Measurements from ENCODE around the gene CYP19A1. TPM values are rescaled to one million over a fixed set of nuclear protein-coding genes. Genes with fewer than 3 reads are reported as not detected.

Gene CYP19A1
- total RNA-seq, 6 experiments from 2014 or later = 0.57 TPM; not detected in 5

DNA sequence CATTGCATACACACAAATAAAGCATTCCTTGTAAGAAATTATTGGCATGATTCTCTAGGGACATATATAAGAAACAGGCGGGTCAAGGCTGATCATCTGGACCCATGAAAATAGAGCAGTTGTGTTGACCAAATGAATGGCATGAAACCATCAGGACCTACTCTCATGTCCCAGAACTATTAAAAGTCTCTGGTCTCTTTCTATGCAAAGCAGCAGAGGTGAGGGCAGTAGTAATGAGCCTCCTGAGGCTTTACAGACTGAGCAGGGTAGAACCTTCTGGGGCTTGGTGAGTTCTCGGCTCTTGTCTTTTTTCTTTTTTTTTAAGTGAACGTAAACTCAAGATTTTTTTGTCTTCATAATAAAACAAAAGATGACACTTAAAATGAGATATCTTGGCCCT lies 12.3 kb upstream of the CYP19A1 start:
- no peak overlapping the region for H3K27ac Mint-ChIP-seq
- peaks cover 30% of the 10 kb centered on the region for H3K27me3 Mint-ChIP-seq (ENCODE audit: insufficient read depth)
- TF ChIP-seq, protein P1, sequence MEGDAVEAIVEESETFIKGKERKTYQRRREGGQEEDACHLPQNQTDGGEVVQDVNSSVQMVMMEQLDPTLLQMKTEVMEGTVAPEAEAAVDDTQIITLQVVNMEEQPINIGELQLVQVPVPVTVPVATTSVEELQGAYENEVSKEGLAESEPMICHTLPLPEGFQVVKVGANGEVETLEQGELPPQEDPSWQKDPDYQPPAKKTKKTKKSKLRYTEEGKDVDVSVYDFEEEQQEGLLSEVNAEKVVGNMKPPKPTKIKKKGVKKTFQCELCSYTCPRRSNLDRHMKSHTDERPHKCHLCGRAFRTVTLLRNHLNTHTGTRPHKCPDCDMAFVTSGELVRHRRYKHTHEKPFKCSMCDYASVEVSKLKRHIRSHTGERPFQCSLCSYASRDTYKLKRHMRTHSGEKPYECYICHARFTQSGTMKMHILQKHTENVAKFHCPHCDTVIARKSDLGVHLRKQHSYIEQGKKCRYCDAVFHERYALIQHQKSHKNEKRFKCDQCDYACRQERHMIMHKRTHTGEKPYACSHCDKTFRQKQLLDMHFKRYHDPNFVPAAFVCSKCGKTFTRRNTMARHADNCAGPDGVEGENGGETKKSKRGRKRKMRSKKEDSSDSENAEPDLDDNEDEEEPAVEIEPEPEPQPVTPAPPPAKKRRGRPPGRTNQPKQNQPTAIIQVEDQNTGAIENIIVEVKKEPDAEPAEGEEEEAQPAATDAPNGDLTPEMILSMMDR (IDR thresholded peaks at IDR 0.05) = no peak
- H3K4me3 Mint-ChIP-seq = no peak overlapping the region
- DNase-seq = no peak
- no peaks in the 10 kb centered on the region for H3K9me3 Mint-ChIP-seq
- no peaks in the 10 kb centered on the region for H3K36me3 Mint-ChIP-seq (ENCODE audit: low read depth)
- no peaks in the 10 kb centered on the region for H3K4me1 Mint-ChIP-seq (ENCODE audit: low read depth)

DNA sequence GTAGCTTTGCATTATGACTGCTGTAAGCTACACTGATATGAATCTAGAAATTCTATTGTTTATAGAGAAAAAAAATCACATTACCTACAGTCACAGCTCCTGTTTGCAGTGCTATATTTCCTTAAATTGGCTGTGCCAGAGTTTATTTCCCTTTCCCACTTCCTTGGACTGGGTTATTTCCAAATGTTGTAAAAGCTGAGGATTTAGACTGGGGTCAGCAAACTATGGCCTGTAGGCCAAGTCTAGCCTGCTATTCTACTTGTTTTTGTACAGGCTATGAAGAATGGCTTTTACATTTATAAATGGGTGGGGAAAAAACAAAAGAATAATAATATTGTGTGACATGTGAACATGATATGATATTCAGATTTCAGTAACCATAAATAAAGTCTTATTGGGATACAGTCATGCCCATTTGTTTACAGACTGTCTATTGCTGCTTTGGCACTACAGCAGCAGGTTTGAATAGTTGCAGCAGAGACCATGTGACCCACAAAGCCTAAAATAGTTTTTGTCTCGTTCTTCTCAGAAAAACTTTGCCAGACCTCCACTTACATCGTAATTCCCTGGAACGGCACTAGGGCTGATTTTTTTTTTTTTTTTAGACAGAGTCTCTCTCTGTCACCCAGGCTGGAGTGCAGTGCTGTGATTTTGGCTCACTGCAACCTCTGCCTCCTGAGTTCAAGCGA lies 10.9 kb upstream of the CYP19A1 start:
- no peak for DNase-seq
- TF ChIP-seq, protein P1 (IDR thresholded peaks at IDR 0.05) = no peak
- Mint-ChIP-seq H3K4me1 (ENCODE audit: low read depth) (no peaks in the 10 kb centered on the region), H3K27ac (no peak overlapping the region), H3K36me3 (ENCODE audit: low read depth) (no peaks in the 10 kb centered on the region), H3K4me3 (no peak overlapping the region), H3K27me3 (ENCODE audit: insufficient read depth) (peaks cover 40% of the 10 kb centered on the region), H3K9me3 (no peaks in the 10 kb centered on the region)

DNA sequence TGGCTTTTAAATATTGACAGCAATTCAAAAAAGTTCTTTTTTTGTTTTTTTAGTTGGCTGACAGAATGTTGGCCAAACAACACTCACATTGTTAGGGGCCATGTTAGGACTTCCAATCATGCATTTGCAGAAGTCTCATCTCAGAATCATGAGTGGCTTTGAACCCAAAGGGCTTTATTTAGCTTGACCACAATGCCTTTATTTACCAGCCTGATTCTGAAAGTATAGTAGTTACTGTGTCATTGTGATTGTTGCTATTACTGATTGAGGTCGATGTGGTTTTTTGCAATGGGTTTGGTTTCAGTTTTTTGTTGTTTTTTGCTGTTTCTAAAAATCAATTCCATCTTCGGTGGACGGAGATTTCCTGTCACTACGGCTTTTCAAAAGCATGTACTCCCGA lies 10.3 kb upstream of the CYP19A1 start:
- H3K36me3 Mint-ChIP-seq (ENCODE audit: low read depth) = no peaks in the 10 kb centered on the region
- H3K27ac Mint-ChIP-seq = no peak overlapping the region
- H3K27me3 Mint-ChIP-seq (ENCODE audit: insufficient read depth) = peaks cover 36% of the 10 kb centered on the region
- no peak for DNase-seq
- TF ChIP-seq, protein P1 (IDR thresholded peaks at IDR 0.05) = no peak
- H3K4me3 Mint-ChIP-seq = no peak overlapping the region
- H3K9me3 Mint-ChIP-seq = no peaks in the 10 kb centered on the region
- H3K4me1 Mint-ChIP-seq (ENCODE audit: low read depth) = no peaks in the 10 kb centered on the region

DNA sequence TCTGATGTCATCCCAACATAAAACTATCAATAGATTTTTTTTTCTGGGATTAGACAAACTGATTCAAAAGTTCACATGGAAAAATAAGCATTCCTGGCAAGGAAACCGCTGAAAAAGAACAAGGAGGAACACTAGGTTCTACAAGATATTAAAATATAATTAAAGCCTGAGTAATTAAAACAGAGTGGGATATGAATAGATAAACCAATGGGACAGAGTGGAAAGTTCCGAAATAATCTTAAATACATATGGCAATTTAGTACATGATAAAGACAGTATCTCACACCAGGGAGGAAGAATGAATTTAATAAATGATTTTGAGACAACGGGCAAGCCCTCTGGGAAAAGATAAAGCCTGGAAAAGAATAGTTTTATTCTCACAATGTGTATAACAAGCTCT lies 7.7 kb upstream of the CYP19A1 start:
- TF ChIP-seq, protein P1 (IDR thresholded peaks at IDR 0.05) = no peak
- Mint-ChIP-seq H3K4me1 (ENCODE audit: low read depth) (no peaks in the 10 kb centered on the region), H3K4me3 (no peak overlapping the region), H3K27me3 (ENCODE audit: insufficient read depth) (peaks cover 29% of the 10 kb centered on the region), H3K36me3 (ENCODE audit: low read depth) (no peaks in the 10 kb centered on the region), H3K9me3 (no peaks in the 10 kb centered on the region), H3K27ac (no peak overlapping the region)
- no peak for DNase-seq

DNA sequence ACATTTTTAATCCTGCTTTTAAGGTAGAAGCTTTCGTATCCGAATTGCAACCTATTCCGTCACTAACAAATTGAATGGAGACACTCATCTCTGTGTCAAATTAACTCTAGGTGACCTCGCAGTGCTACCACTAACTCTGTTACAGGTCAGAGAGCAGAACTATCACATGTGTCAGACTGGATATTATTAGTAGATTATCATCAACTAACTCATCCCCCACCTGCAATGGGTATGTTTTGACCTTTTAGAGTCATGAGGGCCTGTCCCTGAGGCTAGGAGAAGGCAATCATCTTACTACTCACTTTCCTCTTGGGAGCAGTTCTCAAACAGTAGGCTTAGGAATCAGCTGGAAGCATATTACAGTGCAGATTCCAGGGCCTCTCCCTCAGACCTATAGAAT lies 5.1 kb upstream of the CYP19A1 start:
- Mint-ChIP-seq H3K4me3 (no peak overlapping the region), H3K36me3 (ENCODE audit: low read depth) (no peaks in the 10 kb centered on the region)

More for the DNA sequence above, 5.1 kb upstream of the CYP19A1 start:
- H3K9me3 Mint-ChIP-seq = no peaks in the 10 kb centered on the region
- H3K4me1 Mint-ChIP-seq (ENCODE audit: low read depth) = no peaks in the 10 kb centered on the region
- no peak overlapping the region for H3K27ac Mint-ChIP-seq
- TF ChIP-seq, protein P1 (IDR thresholded peaks at IDR 0.05) = no peak
- H3K27me3 Mint-ChIP-seq (ENCODE audit: insufficient read depth) = peaks cover 28% of the 10 kb centered on the region
- no peak for DNase-seq
